ENCODE results near the gene ACTL7B.
"Not testable (repeated sequence)": the region's sequence is repeated elsewhere in the genome, so short reads cannot be mapped to it uniquely, and the experiment has no call there.

Gene ACTL7B

GRCh38 chr9:108855888-108856287 is at the start of gene ACTL7B:
TSS of gene ACTL7B (minus strand) at chr9:108855986. CDS start at chr9:108855930, 56 bp downstream.
- no peak for DNase-seq (ENCODE audit: low spot score)

GRCh38 chr9:108905494-108905893 is 49.7 kb upstream of the ACTL7B start:
- no peak for DNase-seq (ENCODE audit: low spot score)

GRCh38 chr9:108904161-108904560 is 48.4 kb upstream of the ACTL7B start:
- DNase-seq (ENCODE audit: low spot score) = no peak

- no peak for DNase-seq (ENCODE audit: low spot score)
Observed at GRCh38 chr9:108903420-108904103, 47.8 kb upstream of the ACTL7B start.

GRCh38 chr9:108900176-108900575 is 44.4 kb upstream of the ACTL7B start:
- DNase-seq (ENCODE audit: low spot score) = no peak

GRCh38 chr9:108899023-108899695 is 43.4 kb upstream of the ACTL7B start:
- not testable (repeated sequence) for DNase-seq (ENCODE audit: low spot score)

GRCh38 chr9:108897324-108898096 is 41.7 kb upstream of the ACTL7B start:
- DNase-seq (ENCODE audit: low spot score) = no peak

GRCh38 chr9:108894225-108894997 is 38.6 kb upstream of the ACTL7B start:
- DNase-seq (ENCODE audit: low spot score) = no peak

- peak; percentile 60 for DNase-seq (ENCODE audit: low spot score)
Observed at GRCh38 chr9:108889649-108890067, 33.9 kb upstream of the ACTL7B start.

- not testable (repeated sequence) for DNase-seq (ENCODE audit: low spot score)
Observed at GRCh38 chr9:108886594-108887271, 30.9 kb upstream of the ACTL7B start.

GRCh38 chr9:108885643-108886348 is 30.0 kb upstream of the ACTL7B start:
- peak; percentile 55 for DNase-seq (ENCODE audit: low spot score)

- no peak for DNase-seq (ENCODE audit: low spot score)
Observed at GRCh38 chr9:108884701-108885100, 28.9 kb upstream of the ACTL7B start.

GRCh38 chr9:108883085-108883484 is 27.3 kb upstream of the ACTL7B start:
- no peak for DNase-seq (ENCODE audit: low spot score)

- DNase-seq (ENCODE audit: low spot score) = no peak
Observed at GRCh38 chr9:108882052-108882888, 26.5 kb upstream of the ACTL7B start.

- no peak for DNase-seq (ENCODE audit: low spot score)
Observed at GRCh38 chr9:108880738-108881316, 25.0 kb upstream of the ACTL7B start.

GRCh38 chr9:108877524-108877923 is 21.7 kb upstream of the ACTL7B start:
- no peak for DNase-seq (ENCODE audit: low spot score)

- no peak for DNase-seq (ENCODE audit: low spot score)
Observed at GRCh38 chr9:108876425-108876824, 20.6 kb upstream of the ACTL7B start.

GRCh38 chr9:108874058-108874788 is 18.4 kb upstream of the ACTL7B start:
- no peak for DNase-seq (ENCODE audit: low spot score)

Measured in hematopoietic multipotent progenitor cell treated with erythropoietin and hydrocortisone succinate and interleukin-3 and kit ligand, for 17 days (in vitro differentiated cells).